ENCODE data around the gene SYCP3.

Gene SYCP3

DNA sequence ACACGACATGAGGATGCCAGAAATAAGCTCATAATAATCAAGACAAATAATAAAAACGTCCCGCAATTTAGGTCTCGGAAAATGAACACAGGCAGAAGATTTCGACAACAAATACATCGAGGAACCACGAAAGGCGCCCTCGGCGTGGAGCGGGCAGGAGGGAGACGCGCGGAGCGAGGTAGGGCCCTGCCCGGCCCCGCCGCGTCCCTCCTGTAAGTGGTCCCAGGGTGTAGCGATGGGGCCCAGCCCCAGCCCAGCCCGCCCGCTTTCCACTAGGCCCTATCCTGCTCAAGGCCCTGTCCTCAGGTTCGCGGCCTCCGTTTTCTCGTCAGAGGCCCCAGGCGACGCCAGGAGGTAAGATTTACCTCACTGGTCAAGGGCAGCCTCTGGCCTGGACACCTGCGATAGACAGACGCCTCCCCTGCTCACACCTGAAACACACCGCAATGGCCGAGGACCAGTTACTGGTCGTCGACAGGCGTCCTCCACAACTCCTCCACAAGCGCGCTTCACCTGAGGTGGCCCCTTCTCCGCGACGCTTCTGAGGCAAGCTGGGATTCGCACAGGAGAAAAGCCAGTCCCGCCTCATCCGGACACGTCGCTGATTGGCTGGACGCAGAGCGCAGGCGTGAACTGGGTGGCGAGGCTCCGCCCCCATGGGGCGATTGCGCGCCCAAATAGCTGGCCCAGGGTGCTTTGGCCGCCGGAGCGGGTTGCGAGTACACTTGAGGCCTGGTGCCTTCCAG, at the start of gene SYCP3:
SYCP3 (minus strand) TSS at position 543 of the 746 bp plus-strand sequence. CDS start 1,527 bp downstream, outside the sequence.
- H3K4me3 ChIP-seq (ENCODE audit: severe bottlenecking): no peak within 1 kb of the TSS
- no peak for TF ChIP-seq CTCF (IDR thresholded peaks at IDR 0.05; ENCODE audit: poor library complexity, severe bottlenecking)
- H3K9me3 ChIP-seq (ENCODE audit: severe bottlenecking): no peaks in the 10 kb centered on the region
- peaks cover 22% of the 10 kb centered on the region for H3K36me3 ChIP-seq (ENCODE audit: low read depth)
- ATAC-seq (ENCODE audit: low read depth): no peak
- no peak within 1 kb of the TSS for H3K27ac ChIP-seq (ENCODE audit: poor library complexity, severe bottlenecking)
- no peaks in the 10 kb centered on the region for H3K27me3 ChIP-seq (ENCODE audit: insufficient read depth, poor library complexity, severe bottlenecking)
- no peak for DNase-seq (ENCODE audit: low spot score)
- no peaks in the 10 kb centered on the region for H3K4me1 ChIP-seq (ENCODE audit: insufficient read depth, poor library complexity, severe bottlenecking)

DNA sequence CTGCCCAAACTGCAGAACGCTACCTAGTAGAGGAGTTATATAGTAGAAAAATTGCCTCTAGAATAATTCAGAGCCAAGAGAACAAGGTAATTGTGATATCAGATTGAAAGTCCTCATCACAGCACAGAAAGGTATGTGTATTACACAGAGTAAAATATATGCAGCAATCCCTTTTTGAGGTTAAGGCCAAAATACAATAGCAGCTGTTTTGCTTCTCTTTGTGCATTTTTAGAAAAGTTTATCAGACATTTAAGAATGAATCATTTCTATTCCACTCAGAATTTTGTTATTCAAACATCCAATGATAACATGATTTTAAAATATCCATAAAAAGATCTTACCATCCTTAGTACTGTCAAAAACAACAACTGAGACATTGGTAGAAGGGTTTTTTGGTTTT, 46.4 kb upstream of the SYCP3 start:
- Histone ChIP-seq H3K4me1 (ENCODE audit: insufficient read depth, poor library complexity, severe bottlenecking) (no peaks in the 10 kb centered on the region), H3K27ac (ENCODE audit: poor library complexity, severe bottlenecking) (no peak overlapping the region), H3K4me3 (ENCODE audit: severe bottlenecking) (no peak overlapping the region), H3K36me3 (ENCODE audit: low read depth) (peaks cover 11% of the 10 kb centered on the region; the same call in 1 of the 2 replicates), H3K27me3 (ENCODE audit: insufficient read depth, poor library complexity, severe bottlenecking) (no peaks in the 10 kb centered on the region), H3K9me3 (ENCODE audit: severe bottlenecking) (no peaks in the 10 kb centered on the region)
- no peak for ATAC-seq (ENCODE audit: low read depth)
- no peak for DNase-seq (ENCODE audit: low spot score)
- no peak for TF ChIP-seq CTCF (IDR thresholded peaks at IDR 0.05; ENCODE audit: poor library complexity, severe bottlenecking)

- Histone ChIP-seq H3K27ac (ENCODE audit: poor library complexity, severe bottlenecking) (no peak overlapping the region), H3K4me3 (ENCODE audit: severe bottlenecking) (no peak overlapping the region), H3K36me3 (ENCODE audit: low read depth) (peaks cover 11% of the 10 kb centered on the region; the same call in 1 of the 2 replicates), H3K4me1 (ENCODE audit: insufficient read depth, poor library complexity, severe bottlenecking) (no peaks in the 10 kb centered on the region), H3K9me3 (ENCODE audit: severe bottlenecking) (no peaks in the 10 kb centered on the region), H3K27me3 (ENCODE audit: insufficient read depth, poor library complexity, severe bottlenecking) (no peaks in the 10 kb centered on the region)
- DNase-seq (ENCODE audit: low spot score) (no peak), ATAC-seq (ENCODE audit: low read depth) (no peak)
- no peak for TF ChIP-seq CTCF (IDR thresholded peaks at IDR 0.05; ENCODE audit: poor library complexity, severe bottlenecking)
Measured at GRCh38 chr12:101784376-101784775, 45.1 kb upstream of the SYCP3 start.

DNA sequence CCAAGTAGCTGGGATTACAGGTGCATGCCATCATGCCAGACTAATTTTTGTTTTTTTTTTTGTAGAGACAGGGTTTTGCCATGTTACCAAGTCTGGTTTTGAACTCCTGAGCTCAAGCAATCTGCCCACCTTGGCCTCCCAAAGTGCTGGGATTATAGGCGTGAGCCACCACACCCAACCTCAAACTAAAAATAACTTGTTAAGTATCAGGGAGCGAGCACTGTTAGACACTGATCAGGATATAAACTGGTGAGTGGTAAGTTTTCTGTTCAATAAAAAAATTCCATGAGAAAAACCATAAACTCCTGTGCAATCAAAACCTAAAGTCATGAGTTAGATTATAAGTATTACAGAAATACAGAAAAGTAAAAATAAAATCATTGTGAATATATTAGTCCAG, 44.6 kb upstream of the SYCP3 start:
- H3K27ac ChIP-seq (ENCODE audit: poor library complexity, severe bottlenecking): no peak overlapping the region
- H3K36me3 ChIP-seq (ENCODE audit: low read depth): peaks cover 8% of the 10 kb centered on the region; the same call in 1 of the 2 replicates
- no peak for TF ChIP-seq CTCF (IDR thresholded peaks at IDR 0.05; ENCODE audit: poor library complexity, severe bottlenecking)
- ATAC-seq (ENCODE audit: low read depth): no peak
- no peaks in the 10 kb centered on the region for H3K9me3 ChIP-seq (ENCODE audit: severe bottlenecking)
- no peaks in the 10 kb centered on the region for H3K4me1 ChIP-seq (ENCODE audit: insufficient read depth, poor library complexity, severe bottlenecking)
- DNase-seq (ENCODE audit: low spot score): no peak
- H3K4me3 ChIP-seq (ENCODE audit: severe bottlenecking): no peak overlapping the region
- no peaks in the 10 kb centered on the region for H3K27me3 ChIP-seq (ENCODE audit: insufficient read depth, poor library complexity, severe bottlenecking)

DNA sequence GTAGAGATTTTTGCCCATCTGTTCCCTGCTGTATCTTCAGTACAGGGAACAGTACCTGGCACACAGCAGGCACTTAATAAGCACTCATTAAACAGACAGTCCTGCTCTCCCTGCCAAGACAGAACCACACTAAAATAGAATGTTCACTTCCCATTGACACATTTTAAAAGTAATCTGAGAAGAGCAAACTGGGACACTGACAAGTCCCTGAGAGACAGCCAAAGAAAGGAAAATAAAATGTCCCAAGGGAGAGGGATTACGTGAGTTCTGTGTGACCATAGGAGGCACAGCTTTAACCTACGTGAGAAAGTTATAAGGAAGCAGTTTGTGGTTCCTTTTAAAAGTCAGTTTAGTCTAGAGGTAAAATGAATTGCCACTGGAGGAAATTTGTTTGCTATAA, 43.9 kb upstream of the SYCP3 start:
- no peak for DNase-seq (ENCODE audit: low spot score)
- Histone ChIP-seq H3K9me3 (ENCODE audit: severe bottlenecking) (no peaks in the 10 kb centered on the region), H3K4me3 (ENCODE audit: severe bottlenecking) (no peak overlapping the region), H3K36me3 (ENCODE audit: low read depth) (peaks cover 9% of the 10 kb centered on the region; the same call in 1 of the 2 replicates), H3K27me3 (ENCODE audit: insufficient read depth, poor library complexity, severe bottlenecking) (no peaks in the 10 kb centered on the region), H3K27ac (ENCODE audit: poor library complexity, severe bottlenecking) (no peak overlapping the region), H3K4me1 (ENCODE audit: insufficient read depth, poor library complexity, severe bottlenecking) (no peaks in the 10 kb centered on the region)
- ATAC-seq (ENCODE audit: low read depth): no peak
- no peak for TF ChIP-seq CTCF (IDR thresholded peaks at IDR 0.05; ENCODE audit: poor library complexity, severe bottlenecking)

Measured in RWPE2 (cell line).